Measurements from ENCODE around the gene CALM3. TPM values are rescaled to one million over a fixed set of nuclear protein-coding genes. Genes with fewer than 3 reads are reported as not detected.
"Not testable (repeated sequence)": the region's sequence is repeated elsewhere in the genome, so short reads cannot be mapped to it uniquely, and the experiment has no call there.

Gene CALM3
- total RNA-seq, 1 experiment from 2014 or later = 103 TPM

GRCh38 chr19:46555628-46556280, 45.4 kb upstream of the CALM3 start:
- Mint-ChIP-seq H3K27ac (ENCODE audit: low read depth, unreplicated experiment) (no peak overlapping the region), H3K27me3 (ENCODE audit: insufficient read depth, unreplicated experiment) (peaks cover 13% of the 10 kb centered on the region)

DNA sequence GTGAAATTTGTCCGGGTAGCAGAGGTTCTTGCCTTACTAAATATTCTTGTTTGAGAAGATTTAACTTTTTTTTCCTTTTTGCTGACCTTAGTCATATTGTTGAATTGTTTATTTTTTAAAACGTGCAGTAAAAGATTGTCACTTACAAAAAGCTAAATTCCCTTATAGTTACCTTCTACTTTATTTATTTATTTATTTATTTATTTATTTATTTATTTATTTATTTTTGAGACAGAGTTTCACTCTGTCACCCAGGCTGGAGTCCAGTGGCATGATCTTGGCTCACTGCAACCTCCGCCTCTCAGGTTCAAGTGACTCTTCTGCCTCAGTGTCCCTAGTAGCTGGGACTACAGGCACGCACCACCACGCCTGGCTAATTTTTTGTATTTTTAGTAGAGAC, 44.7 kb upstream of the CALM3 start:
- H3K36me3 Mint-ChIP-seq (ENCODE audit: insufficient read depth, unreplicated experiment); DNase-seq (ENCODE audit: unreplicated experiment); H3K9me3 Mint-ChIP-seq (ENCODE audit: unreplicated experiment); H3K4me1 Mint-ChIP-seq (ENCODE audit: insufficient read depth, unreplicated experiment); BruUV-seq (replicated peaks); intact Hi-C loops (cut with micrococcal nuclease); H3K4me3 Mint-ChIP-seq (ENCODE audit: unreplicated experiment); H3K27ac Mint-ChIP-seq (ENCODE audit: low read depth, unreplicated experiment): not testable (repeated sequence)
- CTCF ChIA-PET = interaction anchor here (0.6 to 1.9 kb wide), 4 partner anchors 27 to 583 kb away, joined by 3 to 13 read pairs (median 3); no protein-coding TSS in a partner anchor
- H3K27me3 Mint-ChIP-seq (ENCODE audit: insufficient read depth, unreplicated experiment) = peaks cover 13% of the 10 kb centered on the region
- POLR2A ChIA-PET = interaction anchor here (1.6 kb wide), 1 partner anchor 44 kb away, joined by 5 read pairs; the partner anchor contains the start of gene CALM3

More at GRCh38 chr19:46555628-46556280, 45.4 kb upstream of the CALM3 start:
- Mint-ChIP-seq H3K36me3 (ENCODE audit: insufficient read depth, unreplicated experiment) (peaks cover 4% of the 10 kb centered on the region), H3K4me3 (ENCODE audit: unreplicated experiment) (no peak overlapping the region), H3K9me3 (ENCODE audit: unreplicated experiment) (peaks cover 7% of the 10 kb centered on the region), H3K4me1 (ENCODE audit: insufficient read depth, unreplicated experiment) (no peaks in the 10 kb centered on the region)
- intact Hi-C loops (cut with micrococcal nuclease) = no loop called here
- TF ChIP-seq CTCF (IDR thresholded peaks at IDR 0.05; ENCODE audit: unreplicated experiment) = no peak
- no TSS peak for BruUV-seq (replicated peaks)
- CTCF ChIA-PET = interaction anchor here (0.6 to 1.9 kb wide), 2 partner anchors 18 to 26 kb away, joined by 3 to 13 read pairs; no protein-coding TSS in a partner anchor
- no peak for DNase-seq (ENCODE audit: unreplicated experiment)
- POLR2A ChIA-PET = interaction anchor here (1.6 kb wide), 1 partner anchor 45 kb away, joined by 5 read pairs; the partner anchor contains the start of gene CALM3

DNA sequence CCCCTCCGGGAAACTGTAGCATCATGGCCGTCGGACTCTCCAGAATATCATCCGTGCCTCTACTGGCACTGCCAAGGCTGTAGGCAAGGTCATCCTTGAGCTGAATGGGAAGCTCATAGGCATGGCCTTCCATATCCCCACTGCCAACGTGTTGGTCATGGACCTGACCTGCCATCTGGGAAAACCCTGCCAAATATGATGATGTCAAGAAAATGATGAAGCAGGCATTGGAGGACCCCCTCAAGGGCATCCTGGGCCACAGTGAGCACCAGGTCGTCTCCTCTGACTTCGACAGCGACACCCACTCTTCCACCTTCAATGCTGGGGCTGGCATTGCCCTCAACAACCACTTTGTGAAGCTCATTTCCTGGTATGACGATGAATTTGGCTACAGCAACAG, 41.9 kb upstream of the CALM3 start:
- intact Hi-C loops (cut with micrococcal nuclease) = no loop called here
- Mint-ChIP-seq H3K4me1 (ENCODE audit: insufficient read depth, unreplicated experiment) (no peaks in the 10 kb centered on the region), H3K9me3 (ENCODE audit: unreplicated experiment) (peaks cover 7% of the 10 kb centered on the region), H3K4me3 (ENCODE audit: unreplicated experiment) (no peak overlapping the region), H3K27me3 (ENCODE audit: insufficient read depth, unreplicated experiment) (peaks cover under 1% of the 10 kb centered on the region), H3K27ac (ENCODE audit: low read depth, unreplicated experiment) (no peak overlapping the region), H3K36me3 (ENCODE audit: insufficient read depth, unreplicated experiment) (peaks cover 4% of the 10 kb centered on the region)
- CTCF ChIA-PET = interaction anchor here (2.2 kb wide), 1 partner anchor 16 kb away, joined by 7 read pairs; no protein-coding TSS in a partner anchor
- POLR2A ChIA-PET = no interaction called here
- no peak for DNase-seq (ENCODE audit: unreplicated experiment)
- TF ChIP-seq CTCF (IDR thresholded peaks at IDR 0.05; ENCODE audit: unreplicated experiment) = no peak
- BruUV-seq (replicated peaks) = no TSS peak

DNA sequence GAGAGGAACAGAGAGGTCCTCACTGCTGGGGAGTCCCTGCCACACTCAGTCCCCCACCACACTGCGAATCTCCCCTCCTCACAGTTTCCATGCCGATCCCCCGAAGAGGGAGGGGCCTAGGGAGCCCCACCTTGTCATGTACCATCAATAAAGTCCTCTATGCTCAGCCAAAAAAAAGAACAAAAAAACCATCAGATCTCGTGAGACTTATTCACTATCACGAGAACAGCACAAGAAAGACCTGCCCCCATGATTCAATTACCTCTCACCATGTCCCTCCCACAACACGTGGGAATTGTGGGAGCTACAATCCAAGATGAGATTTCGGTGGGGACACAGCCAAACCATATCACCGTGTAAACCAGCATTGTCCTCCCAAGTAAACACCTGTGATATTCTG, 41.5 kb upstream of the CALM3 start:
- H3K4me1 Mint-ChIP-seq (ENCODE audit: insufficient read depth, unreplicated experiment); BruUV-seq (replicated peaks); H3K36me3 Mint-ChIP-seq (ENCODE audit: insufficient read depth, unreplicated experiment); H3K27ac Mint-ChIP-seq (ENCODE audit: low read depth, unreplicated experiment); H3K9me3 Mint-ChIP-seq (ENCODE audit: unreplicated experiment); intact Hi-C loops (cut with micrococcal nuclease); DNase-seq (ENCODE audit: unreplicated experiment); H3K4me3 Mint-ChIP-seq (ENCODE audit: unreplicated experiment); H3K27me3 Mint-ChIP-seq (ENCODE audit: insufficient read depth, unreplicated experiment); POLR2A ChIA-PET: not testable (repeated sequence)
- CTCF ChIA-PET = interaction anchor here (0.6 kb wide), 1 partner anchor 137 kb away, joined by 5 read pairs; no protein-coding TSS in a partner anchor

- Mint-ChIP-seq H3K27me3 (ENCODE audit: insufficient read depth, unreplicated experiment) (no peaks in the 10 kb centered on the region), H3K4me3 (ENCODE audit: unreplicated experiment) (no peak overlapping the region), H3K27ac (ENCODE audit: low read depth, unreplicated experiment) (no peak overlapping the region), H3K9me3 (ENCODE audit: unreplicated experiment) (peaks cover 7% of the 10 kb centered on the region), H3K4me1 (ENCODE audit: insufficient read depth, unreplicated experiment) (no peaks in the 10 kb centered on the region), H3K36me3 (ENCODE audit: insufficient read depth, unreplicated experiment) (peaks cover 7% of the 10 kb centered on the region)
- BruUV-seq (replicated peaks) = no TSS peak
- ChIA-PET POLR2A (no interaction called here), CTCF (interaction anchor here (1.2 kb wide), 1 partner anchor 22 kb away, joined by 7 read pairs; no protein-coding TSS in a partner anchor)
- intact Hi-C loops (cut with micrococcal nuclease) = no loop called here
- no peak for TF ChIP-seq CTCF (IDR thresholded peaks at IDR 0.05; ENCODE audit: unreplicated experiment)
- DNase-seq (ENCODE audit: unreplicated experiment) = no peak
These were observed 36.4 kb upstream of the CALM3 start for GRCh38 chr19:46564701-46565100.
